ENCODE results near the gene PMS2. TPM values are rescaled to one million over a fixed set of nuclear protein-coding genes. Genes with fewer than 3 reads are reported as not detected.
"Not testable (repeated sequence)": the region's sequence is repeated elsewhere in the genome, so short reads cannot be mapped to it uniquely, and the experiment has no call there.

The PMS2 gene
- total RNA-seq, 2 donors from 2014 or later, result 8.4 to 14.2 TPM

GRCh38 chr7:5926263-5926870, 82.5 kb downstream of the PMS2 start:
- H3K4me1 ChIP-seq (ENCODE audit: control insufficient read depth in 1 of 2, low read depth in 2 of 2); ATAC-seq (ENCODE audit: insufficient number of reproducible peaks, low FRiP score, low read depth); H3K36me3 ChIP-seq; H3K27ac ChIP-seq; H3K4me3 ChIP-seq; H3K9me3 ChIP-seq; H3K27me3 ChIP-seq (replicated peaks; ENCODE audit: insufficient read depth); DNase-seq (ENCODE audit: low spot score): not testable (repeated sequence)

GRCh38 chr7:5924630-5925029, 84.2 kb downstream of the PMS2 start:
- H3K27me3 ChIP-seq (replicated peaks; ENCODE audit: insufficient read depth); ATAC-seq (ENCODE audit: insufficient number of reproducible peaks, low FRiP score, low read depth); H3K36me3 ChIP-seq; H3K9me3 ChIP-seq; H3K4me1 ChIP-seq (ENCODE audit: control insufficient read depth in 1 of 2, low read depth in 2 of 2); DNase-seq (ENCODE audit: low spot score); H3K27ac ChIP-seq; H3K4me3 ChIP-seq: not testable (repeated sequence)

GRCh38 chr7:5924180-5924579, 84.7 kb downstream of the PMS2 start:
- H3K4me1 ChIP-seq (ENCODE audit: control insufficient read depth in 1 of 2, low read depth in 2 of 2); H3K27me3 ChIP-seq (replicated peaks; ENCODE audit: insufficient read depth); H3K36me3 ChIP-seq; ATAC-seq (ENCODE audit: insufficient number of reproducible peaks, low FRiP score, low read depth); H3K27ac ChIP-seq; H3K9me3 ChIP-seq; DNase-seq (ENCODE audit: low spot score); H3K4me3 ChIP-seq: not testable (repeated sequence)

Other genes starting within 250 kb of the PMS2 start
- 10 to 100 TPM; 50.0 to 58.3 TPM for gene RNF216, start 227.4 kb downstream of the PMS2 start, total RNA-seq
- not detected for gene OCM, start 128.3 kb downstream of the PMS2 start, total RNA-seq
- 10 to 100 TPM; 44.7 to 57.6 TPM for gene CCZ1, start 110.3 kb downstream of the PMS2 start, total RNA-seq
- gene RSPH10B, start 38.4 kb downstream of the PMS2 start, total RNA-seq, result under 1 TPM in 1 of 2 donors, not detected in 1; 0.14 TPM
- 10 to 100 TPM; 37.0 to 47.1 TPM for gene AIMP2, start 223 bp upstream of the PMS2 start, total RNA-seq
- not detected for gene ANKRD61, start 22.3 kb upstream of the PMS2 start, total RNA-seq
- 100 to 1,000 TPM; 143 to 201 TPM for gene EIF2AK1, start 50.1 kb upstream of the PMS2 start, total RNA-seq
- 10 to 100 TPM in 1 of 2 donors, 1 to 10 TPM in 1; 6.1 to 10.2 TPM for gene USP42, start 95.9 kb upstream of the PMS2 start, total RNA-seq

Data from thoracic aorta (tissue), 2 donors.